OCI-LY7 (cell line): ENCODE data around the gene MYOF. TPM values are rescaled to one million over a fixed set of nuclear protein-coding genes. Genes with fewer than 3 reads are reported as not detected.

ENCODE experiments used
- BruUV-seq: library from RNA; stranded (reverse); fragments of 400-500 nt; replicated peaks from 2 replicates; lab custom pipeline; 2021; lab: Mats Ljungman, UMichigan
- CTCF ChIA-PET: fragments of 300-600 bp; sonication (Branson Sonifier 250); formaldehyde crosslinking; loops from one replicate; lab custom pipeline; 2022; ENCODE audit warnings: antibody characterized with exemption; ENCODE audit not compliant: unreplicated experiment; lab: Charles Lee
- POLR2A ChIA-PET: fragments of 300-600 bp; sonication (Branson Sonifier 250); formaldehyde crosslinking; loops from one replicate; lab custom pipeline; 2022; ENCODE audit warnings: antibody characterized with exemption; lab: Charles Lee
- DNase-seq: peaks from one replicate; pipeline ENCODE4 v3.0.0-alpha.2; 2015; ENCODE audit warnings: low spot score
- H2AFZ ChIP-seq: fragments of 200-600 bp; sonication (generic), shearing (Covaris generic); 2 replicates; pipeline ENCODE4 v1.6.1; 2014; ENCODE audit warnings: mild to moderate bottlenecking, antibody characterized with exemption, low read length, moderate library complexity
- H3K27ac ChIP-seq: fragments of 200-600 bp; sonication (generic); 2 replicates; pipeline ENCODE4 v1.5.1; 2014; ENCODE audit warnings: mixed run types, low read depth, mild to moderate bottlenecking, moderate library complexity, low read length, inconsistent platforms; ENCODE audit not compliant: poor library complexity, severe bottlenecking
- H3K36me3 ChIP-seq: fragments of 200-600 bp; sonication (generic); 2 replicates; pipeline ENCODE4 v1.6.1; 2014; ENCODE audit warnings: mild to moderate bottlenecking, antibody characterized with exemption, low read length, moderate library complexity, mixed read lengths; ENCODE audit not compliant: insufficient read depth
- H3K4me1 ChIP-seq: fragments of 200-600 bp; sonication (generic); 2 replicates; pipeline ENCODE4 v1.5.1; 2014; ENCODE audit warnings: mild to moderate bottlenecking, low read length; ENCODE audit not compliant: insufficient read depth, poor library complexity, severe bottlenecking
- H3K4me2 ChIP-seq: fragments of 200-600 bp; sonication (generic); 2 replicates; pipeline ENCODE4 v1.6.1; 2014; ENCODE audit warnings: mild to moderate bottlenecking, low read length
- H3K4me3 ChIP-seq: fragments of 200-600 bp; sonication (generic); 2 replicates; pipeline ENCODE4 v1.5.1; 2014; ENCODE audit warnings: mild to moderate bottlenecking, low read depth, low read length; ENCODE audit not compliant: poor library complexity, severe bottlenecking
- H3K79me2 ChIP-seq: fragments of 200-600 bp; sonication (generic); 2 replicates; pipeline ENCODE4 v1.6.1; 2016; ENCODE audit warnings: low read depth, mild to moderate bottlenecking, low read length, moderate library complexity, mixed read lengths; ENCODE audit not compliant: insufficient read depth
- H3K9me2 ChIP-seq: fragments of 200-600 bp; sonication (generic); 2 replicates; pipeline ENCODE4 v1.6.1; 2016; ENCODE audit warnings: mild to moderate bottlenecking, low read length, mixed read lengths; ENCODE audit not compliant: insufficient read depth
- H3K9me3 ChIP-seq: fragments of 200-600 bp; sonication (generic); 2 replicates; pipeline ENCODE4 v1.6.1; 2014; ENCODE audit warnings: mild to moderate bottlenecking, mixed run types, low read length, mixed read lengths
- H4K20me1 ChIP-seq: fragments of 200-600 bp; sonication (generic); 2 replicates; pipeline ENCODE4 v1.6.1; 2014; ENCODE audit warnings: mild to moderate bottlenecking, antibody characterized with exemption, low read length, moderate library complexity, mixed read lengths; ENCODE audit not compliant: insufficient read depth
- EZH2phosphoT487 ChIP-seq: fragments of 200-600 bp; sonication (generic); IDR thresholded peaks from 2 replicates; pipeline ENCODE4 v1.6.1; 2018; ENCODE audit warnings: low read depth, borderline replicate concordance, mild to moderate bottlenecking, mixed run types, antibody characterized with exemption, low read length, moderate library complexity, mixed read lengths
- intact Hi-C: fragments of 100-400 bp; cut with micrococcal nuclease; formaldehyde crosslinking; loops from one replicate; pipeline ENCODE4 v1.10.0; 2022; ENCODE audit not compliant: unreplicated experiment
- total RNA-seq, 2 experiments: library from RNA; depleted of rRNA in 1 of 2; stranded (reverse); fragments of >200 nt in 1 of 2; shearing (Covaris generic) in 1 of 2; gene quantifications; 2 replicates each; pipeline ENCODE4 v1.2.3, GENCODE V29; 2014 to 2022
- TF ChIP-seq, protein P1 (sequence below): fragments of 200-600 bp; sonication (generic); conservative IDR thresholded peaks from 2 replicates; pipeline ENCODE4 v1.5.1; 2014; ENCODE audit warnings: mild to moderate bottlenecking, antibody characterized with exemption, low read length, moderate library complexity, mixed read lengths

The MYOF gene
- total RNA-seq, 2 experiments from 2014 or later = 0.42 TPM; not detected in 1

DNA sequence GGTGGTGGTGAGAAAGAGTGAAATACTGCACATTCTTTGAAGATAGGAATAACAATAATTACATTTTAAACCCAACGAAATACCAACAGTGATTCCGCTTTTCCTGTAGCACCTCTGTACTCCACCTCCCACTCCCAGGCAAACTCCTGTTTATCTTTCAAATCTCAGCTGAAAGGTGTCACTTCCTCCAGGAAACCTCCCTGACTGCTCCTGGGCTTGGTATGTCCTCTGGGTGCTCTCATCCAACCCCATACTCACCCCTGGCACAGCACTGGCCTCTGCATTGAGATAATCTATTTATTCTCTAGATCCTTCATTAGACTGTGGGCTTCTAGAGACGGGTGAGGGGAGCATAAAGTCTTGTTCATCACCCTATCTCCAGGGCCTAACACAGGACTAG lies 148.0 kb downstream of the MYOF start:
- intact Hi-C loops = no loop called here
- CTCF ChIA-PET = no interaction called here
- no peak for DNase-seq
- no TSS peak for BruUV-seq
- no peaks in the 10 kb centered on the region for H3K9me2 ChIP-seq
- no peak overlapping the region for H3K4me3 ChIP-seq
- H3K9me3 ChIP-seq = no peaks in the 10 kb centered on the region
- TF ChIP-seq, protein P1, sequence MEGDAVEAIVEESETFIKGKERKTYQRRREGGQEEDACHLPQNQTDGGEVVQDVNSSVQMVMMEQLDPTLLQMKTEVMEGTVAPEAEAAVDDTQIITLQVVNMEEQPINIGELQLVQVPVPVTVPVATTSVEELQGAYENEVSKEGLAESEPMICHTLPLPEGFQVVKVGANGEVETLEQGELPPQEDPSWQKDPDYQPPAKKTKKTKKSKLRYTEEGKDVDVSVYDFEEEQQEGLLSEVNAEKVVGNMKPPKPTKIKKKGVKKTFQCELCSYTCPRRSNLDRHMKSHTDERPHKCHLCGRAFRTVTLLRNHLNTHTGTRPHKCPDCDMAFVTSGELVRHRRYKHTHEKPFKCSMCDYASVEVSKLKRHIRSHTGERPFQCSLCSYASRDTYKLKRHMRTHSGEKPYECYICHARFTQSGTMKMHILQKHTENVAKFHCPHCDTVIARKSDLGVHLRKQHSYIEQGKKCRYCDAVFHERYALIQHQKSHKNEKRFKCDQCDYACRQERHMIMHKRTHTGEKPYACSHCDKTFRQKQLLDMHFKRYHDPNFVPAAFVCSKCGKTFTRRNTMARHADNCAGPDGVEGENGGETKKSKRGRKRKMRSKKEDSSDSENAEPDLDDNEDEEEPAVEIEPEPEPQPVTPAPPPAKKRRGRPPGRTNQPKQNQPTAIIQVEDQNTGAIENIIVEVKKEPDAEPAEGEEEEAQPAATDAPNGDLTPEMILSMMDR = no peak
- no peak for TF ChIP-seq EZH2phosphoT487
- no peaks in the 10 kb centered on the region for H4K20me1 ChIP-seq
- H3K36me3 ChIP-seq = no peaks in the 10 kb centered on the region
- no peaks in the 10 kb centered on the region for H3K4me1 ChIP-seq
- no peak overlapping the region for H3K27ac ChIP-seq
- no peak overlapping the region for H3K4me2 ChIP-seq
- POLR2A ChIA-PET = no interaction called here
- H3K79me2 ChIP-seq = no peaks in the 10 kb centered on the region
- H2AFZ ChIP-seq = no peak overlapping the region

DNA sequence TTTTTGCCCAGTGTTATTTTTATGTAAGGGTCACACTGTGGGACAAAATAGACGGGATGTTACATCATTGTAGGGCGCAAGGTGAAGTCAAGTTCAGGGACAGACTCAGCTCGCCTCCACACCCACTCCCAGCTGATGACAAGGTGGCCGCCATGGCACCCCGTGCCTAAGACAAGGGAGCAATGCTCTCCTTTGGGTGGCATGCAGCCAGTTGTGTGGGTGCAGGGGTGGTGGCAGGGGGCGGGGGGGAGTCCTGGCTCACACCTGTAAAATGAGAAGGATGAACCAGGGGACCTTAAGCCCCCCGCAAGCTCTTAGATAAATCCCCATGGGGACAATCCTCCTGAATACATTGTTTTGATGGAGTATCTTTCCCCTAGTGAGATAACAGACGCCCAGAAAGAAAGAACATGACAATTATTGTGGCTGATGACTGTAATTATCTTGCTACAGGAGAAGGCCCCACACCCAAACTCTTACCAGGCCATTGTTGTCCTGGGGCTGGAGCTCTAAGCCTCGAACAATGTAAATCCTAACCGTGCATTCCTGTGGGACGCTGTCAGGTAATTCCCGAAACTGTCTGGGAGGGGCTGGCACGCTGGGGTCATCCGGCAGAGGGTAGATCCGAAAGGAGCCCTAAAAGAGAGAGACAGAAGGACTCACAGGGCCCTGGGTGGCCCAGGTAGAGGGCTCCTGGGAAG lies 148.7 kb downstream of the MYOF start:
- no peaks in the 10 kb centered on the region for H3K4me1 ChIP-seq
- TF ChIP-seq, protein P1 = no peak
- TF ChIP-seq EZH2phosphoT487 = no peak
- BruUV-seq = no TSS peak
- no peaks in the 10 kb centered on the region for H3K9me3 ChIP-seq
- no peak overlapping the region for H3K27ac ChIP-seq
- intact Hi-C loops = no loop called here
- no peaks in the 10 kb centered on the region for H3K36me3 ChIP-seq
- DNase-seq = no peak
- POLR2A ChIA-PET = no interaction called here
- no peaks in the 10 kb centered on the region for H3K79me2 ChIP-seq
- CTCF ChIA-PET = no interaction called here
- H3K4me3 ChIP-seq = no peak overlapping the region
- H4K20me1 ChIP-seq = no peaks in the 10 kb centered on the region
- no peak overlapping the region for H3K4me2 ChIP-seq
- no peaks in the 10 kb centered on the region for H3K9me2 ChIP-seq
- no peak overlapping the region for H2AFZ ChIP-seq

DNA sequence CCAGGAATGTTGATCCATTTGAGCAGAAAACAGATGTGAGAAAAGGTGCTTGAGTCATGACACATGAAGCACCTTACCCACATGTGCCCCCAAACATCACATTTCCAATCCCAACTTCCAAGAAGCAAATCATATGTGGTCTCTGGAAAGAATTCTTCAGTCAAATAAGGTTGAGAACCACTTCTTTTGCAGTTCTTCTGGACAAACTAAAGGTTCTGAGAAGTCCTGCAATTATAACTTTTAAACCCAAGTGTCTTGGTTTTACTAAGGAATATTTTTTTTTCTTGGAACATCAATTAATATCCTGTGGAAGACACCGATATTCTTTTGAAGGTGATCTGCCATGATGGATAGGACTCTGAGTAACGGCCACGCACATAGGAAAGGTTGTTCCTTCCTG lies 151.3 kb downstream of the MYOF start:
- no TSS peak for BruUV-seq
- H3K9me2 ChIP-seq = no peaks in the 10 kb centered on the region
- DNase-seq = no peak
- CTCF ChIA-PET = no interaction called here
- no peak for TF ChIP-seq EZH2phosphoT487
- TF ChIP-seq, protein P1 = no peak
- no peak overlapping the region for H2AFZ ChIP-seq
- no peaks in the 10 kb centered on the region for H3K36me3 ChIP-seq
- intact Hi-C loops = no loop called here
- H3K9me3 ChIP-seq = no peaks in the 10 kb centered on the region
- H4K20me1 ChIP-seq = no peaks in the 10 kb centered on the region
- no peak overlapping the region for H3K27ac ChIP-seq
- no peaks in the 10 kb centered on the region for H3K4me1 ChIP-seq
- POLR2A ChIA-PET = no interaction called here
- no peak overlapping the region for H3K4me3 ChIP-seq
- no peaks in the 10 kb centered on the region for H3K79me2 ChIP-seq
- H3K4me2 ChIP-seq = no peak overlapping the region
